Stimulated activated CD4-positive, alpha-beta T cell treated with anti-CD3 and anti-CD28 coated beads, Interleukin-1b, Interleukin-23, amount 100 ng/mL, for 1 hour (primary cell): ENCODE measurements around the gene CUL9.

Source experiments
- DNase-seq, 2 donors: peaks; one replicate each; pipeline ENCODE4 v3.0.0-alpha.2; 2020; ENCODE audit warnings: low read depth in 2 of 2

The CUL9 gene

GRCh38 chr6:43256670-43257366 lies 74.8 kb downstream of the CUL9 start:
- no peak for DNase-seq

GRCh38 chr6:43257367-43258145 lies 75.6 kb downstream of the CUL9 start:
- DNase-seq, result no peak

DNA sequence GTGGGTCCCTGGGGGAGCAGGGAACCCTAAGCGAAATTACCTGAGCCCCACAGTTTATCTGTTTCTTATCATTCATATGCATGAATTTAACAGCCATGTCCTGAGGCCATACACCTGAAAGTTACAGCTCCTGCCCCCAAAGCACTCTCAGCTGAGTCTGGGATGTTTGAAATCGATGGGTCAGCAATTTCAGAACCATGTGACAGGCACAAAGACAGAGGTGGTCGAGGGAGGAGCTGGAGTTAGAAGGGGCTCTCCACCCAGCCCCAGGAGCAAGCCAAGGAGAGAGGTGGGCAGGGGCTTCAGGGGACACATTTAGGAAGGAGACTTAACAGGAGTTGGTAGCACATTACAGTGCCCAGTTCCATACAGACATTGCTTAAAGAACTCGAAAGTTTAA lies 76.2 kb downstream of the CUL9 start:
- DNase-seq, result no peak

DNA sequence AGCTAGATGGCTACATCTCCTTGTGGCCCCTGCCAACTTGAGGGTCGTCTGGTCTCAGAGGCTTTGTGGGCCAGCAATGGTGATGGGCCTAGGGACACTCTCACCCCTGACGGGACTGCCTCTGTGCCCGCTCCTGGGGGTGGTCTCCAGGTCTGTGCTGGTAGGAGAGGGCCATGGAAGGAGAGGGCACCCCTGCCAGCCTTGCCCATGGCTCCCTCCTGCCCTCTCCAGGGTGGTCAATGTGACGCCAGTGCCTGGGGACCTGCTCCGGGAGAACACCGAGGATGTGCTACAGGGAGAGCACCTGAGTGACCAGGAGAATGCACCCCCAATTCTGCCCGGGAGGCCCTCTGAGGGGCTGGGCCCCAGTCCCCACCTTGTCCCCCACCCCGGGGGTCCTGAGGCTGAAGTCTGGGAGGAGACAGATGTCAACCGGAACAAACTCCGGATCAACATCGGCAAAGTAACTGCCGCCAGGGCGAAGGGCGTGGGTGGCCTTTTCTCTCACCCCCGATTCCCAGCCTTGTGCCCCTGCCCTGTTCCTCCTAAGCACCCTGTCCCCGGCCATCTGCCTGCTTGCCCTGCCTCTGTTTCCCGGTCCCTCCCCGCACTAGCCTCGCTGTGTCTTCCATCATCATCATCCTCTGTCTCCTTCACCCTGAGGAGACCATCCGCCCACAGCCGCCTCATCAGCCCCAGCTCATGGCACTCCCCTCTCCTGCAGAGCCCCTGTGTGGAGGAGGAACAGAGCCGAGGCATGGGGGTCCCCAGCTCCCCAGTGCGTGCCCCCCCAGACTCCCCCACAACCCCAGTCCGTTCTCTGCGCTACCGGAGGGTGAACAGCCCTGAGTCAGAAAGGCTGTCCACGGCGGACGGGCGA lies 77.1 kb downstream of the CUL9 start:
- no peak for DNase-seq

- DNase-seq, result no peak
Measured at GRCh38 chr6:43260791-43261190, 78.8 kb downstream of the CUL9 start.

DNA sequence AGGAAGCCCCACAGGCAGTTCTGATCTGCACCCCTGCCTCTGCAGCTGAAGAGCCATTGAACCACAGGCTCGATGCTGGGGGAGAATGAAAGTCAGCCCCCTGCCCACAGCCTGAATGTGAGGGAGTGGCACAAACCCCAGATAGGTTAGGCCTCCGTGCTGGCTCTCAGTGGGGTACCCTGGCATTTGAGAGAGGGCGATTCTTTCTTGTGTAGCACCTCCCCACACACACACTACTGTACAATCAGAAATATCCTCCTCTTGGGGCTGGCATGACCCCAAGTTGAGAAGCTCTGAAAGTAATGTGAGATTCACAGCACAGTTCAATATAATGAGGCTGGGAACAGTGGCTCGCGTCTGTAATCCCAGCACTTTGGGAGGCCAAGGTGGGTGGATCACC lies 79.2 kb downstream of the CUL9 start:
- DNase-seq, result no peak

DNA sequence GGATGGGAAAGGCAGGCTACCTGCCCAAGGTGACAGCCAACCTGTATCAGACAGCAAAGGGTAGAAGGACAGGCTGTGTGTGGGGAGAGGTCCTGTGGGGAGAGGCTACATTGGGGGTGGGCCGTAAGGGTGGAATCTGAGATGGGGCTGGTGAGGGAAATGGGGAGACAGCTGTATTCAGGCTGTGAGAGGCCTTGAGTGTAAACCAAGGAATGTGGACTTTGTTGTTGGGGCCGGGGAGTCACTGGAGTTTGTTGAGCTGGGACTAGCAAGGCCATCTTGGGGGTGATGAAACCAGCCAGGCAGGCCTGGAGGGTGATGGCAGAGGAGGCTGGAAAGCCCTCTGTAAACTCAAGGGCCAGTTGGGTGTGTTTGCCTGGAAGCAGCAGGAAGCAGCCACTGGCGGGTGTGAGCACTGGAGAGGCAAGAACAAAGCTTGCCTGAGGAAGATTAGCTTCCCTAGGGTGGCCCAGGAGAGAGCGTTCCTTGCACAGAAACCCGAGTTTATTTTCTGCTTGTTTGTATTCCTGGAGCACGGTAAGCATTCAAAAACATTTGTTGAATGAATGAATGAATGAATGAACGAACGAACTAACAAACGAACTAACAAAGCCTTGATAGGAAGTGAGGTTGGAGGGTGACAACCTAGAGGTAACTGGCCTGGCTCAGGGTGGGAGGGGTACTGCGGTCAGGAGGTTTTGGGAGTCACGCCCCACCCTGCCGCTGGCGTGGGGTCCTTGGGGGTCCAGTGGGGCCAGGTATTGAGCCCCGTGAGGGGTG lies 80.2 kb downstream of the CUL9 start:
- DNase-seq, result no peak

DNA sequence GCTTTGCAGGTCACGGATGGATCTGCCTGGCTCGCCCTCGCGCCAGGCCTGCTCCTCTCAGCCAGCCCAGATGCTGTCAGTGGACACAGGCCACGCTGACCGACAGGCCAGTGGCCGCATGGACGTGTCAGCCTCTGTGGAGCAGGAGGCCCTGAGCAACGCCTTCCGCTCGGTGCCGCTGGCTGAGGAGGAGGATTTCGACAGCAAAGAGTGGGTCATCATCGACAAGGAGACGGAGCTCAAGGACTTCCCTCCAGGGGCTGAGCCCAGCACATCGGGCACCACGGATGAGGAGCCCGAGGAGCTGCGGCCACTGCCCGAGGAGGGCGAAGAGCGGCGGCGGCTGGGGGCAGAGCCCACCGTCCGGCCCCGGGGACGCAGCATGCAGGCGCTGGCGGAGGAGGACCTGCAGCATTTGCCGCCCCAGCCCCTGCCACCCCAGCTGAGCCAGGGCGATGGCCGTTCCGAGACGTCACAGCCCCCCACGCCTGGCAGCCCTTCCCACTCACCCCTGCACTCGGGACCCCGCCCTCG lies 80.9 kb downstream of the CUL9 start:
- DNase-seq, result no peak

- DNase-seq, result peak; percentile 50 to 57
Measured at GRCh38 chr6:43263314-43264178, 81.5 kb downstream of the CUL9 start.

DNA sequence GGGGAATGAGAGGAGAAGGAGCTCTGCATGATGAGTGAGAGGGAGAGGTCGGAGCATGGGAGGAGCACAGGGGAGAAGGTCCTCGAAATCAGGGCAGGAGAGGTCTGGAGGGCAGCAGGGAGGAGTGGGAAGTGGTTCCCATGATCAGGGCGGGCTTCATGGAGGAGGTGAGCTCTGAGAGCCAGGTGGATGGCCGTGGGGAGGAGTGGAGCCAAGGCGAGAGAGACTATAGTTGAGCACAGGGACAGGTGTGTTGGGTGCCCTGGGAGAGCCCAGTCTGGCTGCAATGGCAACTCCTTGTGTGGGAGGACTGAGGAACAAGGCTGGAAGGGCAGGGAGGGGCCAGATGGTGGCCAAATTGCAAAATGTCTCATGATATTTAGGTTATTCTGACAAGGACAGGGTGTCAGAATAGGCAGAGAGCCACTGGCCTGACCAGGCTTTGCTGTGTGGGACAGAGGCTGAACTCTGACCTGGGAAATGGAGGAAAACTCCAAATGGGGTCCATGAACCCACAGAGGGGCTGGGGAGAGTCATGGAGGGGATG lies 82.7 kb downstream of the CUL9 start:
- no peak for DNase-seq

DNA sequence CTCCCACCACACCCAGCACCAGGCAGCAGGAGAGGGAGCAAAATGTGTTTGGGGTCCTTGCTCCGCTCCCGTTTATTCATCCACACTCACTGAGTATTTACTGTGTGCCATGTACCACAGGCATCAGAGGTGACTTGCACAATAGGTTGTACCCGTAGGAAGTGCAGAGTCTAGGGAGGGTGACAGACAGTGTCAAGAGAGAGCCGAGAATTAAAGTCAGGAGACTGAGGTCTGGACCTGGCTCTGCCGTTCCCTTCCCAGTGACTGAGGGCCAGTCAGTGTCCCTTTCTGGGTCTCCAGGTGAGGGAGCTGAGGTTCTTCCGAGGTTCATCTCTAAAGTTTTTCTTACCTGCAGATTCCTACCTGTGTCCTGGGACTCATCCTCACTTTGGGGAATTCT lies 83.6 kb downstream of the CUL9 start:
- no peak for DNase-seq

- no peak for DNase-seq
Measured at GRCh38 chr6:43267619-43268354, 85.8 kb downstream of the CUL9 start.

- DNase-seq, result no peak
Measured at GRCh38 chr6:43268355-43268700, 86.3 kb downstream of the CUL9 start.

- DNase-seq, result no peak
Measured at GRCh38 chr6:43268782-43269272, 86.8 kb downstream of the CUL9 start.

DNA sequence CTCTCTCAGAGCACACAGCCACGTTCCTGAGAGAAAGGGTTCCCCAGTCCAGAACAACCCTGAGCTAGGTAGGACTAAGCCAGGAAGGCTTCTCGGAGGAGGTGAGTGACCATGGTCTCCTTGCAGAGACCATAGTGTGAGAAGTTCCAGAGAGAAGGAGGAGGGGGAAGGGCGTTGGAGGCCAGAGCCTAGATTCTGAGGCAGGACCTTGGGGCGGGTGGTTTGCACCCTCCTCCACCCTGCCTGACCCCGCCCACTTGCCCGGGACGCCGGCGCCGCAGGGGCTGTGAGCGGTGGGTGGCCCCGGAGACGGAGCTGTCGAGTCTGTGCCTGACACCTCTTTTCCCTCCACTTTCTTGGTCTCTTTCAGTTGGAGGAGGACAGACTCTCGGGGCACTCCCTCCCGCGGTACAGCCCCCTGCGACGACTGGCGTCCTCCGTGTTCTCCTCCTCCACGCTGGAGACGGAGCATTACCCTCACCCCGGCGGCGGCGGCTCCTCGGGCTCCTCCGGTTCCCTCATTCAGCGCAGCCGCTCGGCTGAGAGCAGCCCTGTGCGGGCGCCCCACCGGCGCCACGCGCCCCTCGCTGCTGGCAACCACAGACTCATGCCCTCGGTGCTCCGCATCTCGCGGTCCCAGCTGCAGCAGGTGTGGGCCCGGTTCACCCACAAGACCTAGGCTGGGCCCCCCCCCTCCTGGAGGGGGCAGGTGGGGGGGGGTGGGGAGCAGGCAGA lies 87.4 kb downstream of the CUL9 start:
- DNase-seq, result peak in 1 of 2 donors; percentile 21

DNA sequence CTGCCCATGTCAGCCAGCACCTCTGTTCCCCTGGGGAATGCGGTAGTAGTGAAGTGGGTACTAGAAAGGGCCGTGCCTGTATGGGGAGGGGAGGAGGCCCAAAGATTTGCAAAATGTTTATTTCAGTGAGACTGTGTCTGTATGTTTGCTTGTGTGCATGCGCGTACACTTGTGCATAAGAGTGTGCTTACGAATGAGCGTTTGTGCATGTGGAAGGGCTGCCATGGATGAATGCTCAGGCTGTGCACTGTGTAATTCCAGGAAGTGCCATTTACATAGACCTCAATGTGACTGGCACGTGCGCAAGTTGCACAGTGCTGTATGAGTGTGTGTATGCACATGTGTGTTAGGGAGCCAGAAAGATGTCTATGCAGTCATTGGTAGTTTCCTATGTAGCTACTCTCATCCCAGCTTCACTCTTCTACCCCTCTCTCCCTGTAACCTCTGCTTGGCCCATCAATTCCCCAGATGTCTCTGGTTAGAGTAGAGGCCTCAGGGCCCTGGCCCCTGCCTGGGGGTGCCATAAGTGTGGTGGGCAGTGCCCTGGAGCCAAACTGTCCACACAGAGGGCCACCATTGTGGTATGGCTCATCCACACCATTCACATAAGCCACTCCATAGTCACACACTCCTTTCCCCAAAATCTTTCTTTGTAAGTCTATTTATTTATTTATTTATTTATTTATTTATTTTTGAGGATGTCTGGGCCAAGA lies 89.3 kb downstream of the CUL9 start:
- DNase-seq, result no peak

DNA sequence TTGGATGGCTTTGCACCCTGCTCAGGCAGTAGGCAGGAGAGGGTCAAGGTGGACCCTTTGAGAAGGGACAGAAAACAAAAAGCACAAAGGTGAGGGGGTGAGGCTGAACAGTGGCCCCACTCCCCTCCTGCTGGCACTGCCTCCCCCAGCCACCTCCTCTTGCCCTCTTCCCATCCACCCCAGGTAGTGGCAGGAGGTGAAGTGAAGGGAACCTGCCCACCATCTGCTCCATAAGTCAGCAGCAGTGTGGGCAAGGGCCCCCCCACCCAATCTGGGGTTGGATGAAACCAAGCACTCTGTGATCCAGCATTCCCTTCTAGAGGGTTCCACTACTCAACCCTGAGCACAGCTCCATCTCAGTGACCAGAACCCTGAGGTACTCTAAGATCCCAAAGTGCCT lies 89.9 kb downstream of the CUL9 start:
- DNase-seq, result no peak

GRCh38 chr6:43273707-43274106 lies 91.7 kb downstream of the CUL9 start:
- DNase-seq, result no peak
